Transverse colon (tissue), 3 donors: ENCODE results near the gene TIGD1.

Source experiments
- CTCF ChIP-seq, 5 experiments: fragments of 200-600 bp in 3 of 5; fragments of 450-650 bp in 2 of 5; sonication (generic) in 3 of 5; IDR thresholded peaks; 1 replicate in 2 of 5; 2 replicates in 3 of 5; pipeline ENCODE4 v1.5.1; 2016 to 2017; ENCODE audit warnings: antibody characterized with exemption in 5 of 5, inconsistent platforms in 3 of 5, mild to moderate bottlenecking in 2 of 5, moderate library complexity in 1 of 5
- EP300 ChIP-seq: sonication (generic); formaldehyde crosslinking; IDR thresholded peaks from one replicate; pipeline ENCODE4 v1.6.1; 2017; ENCODE audit warnings: antibody characterized with exemption, low read depth
- POLR2A ChIP-seq: fragments of 450-650 bp; IDR thresholded peaks from one replicate; pipeline ENCODE4 v1.6.1; 2016; ENCODE audit warnings: antibody characterized with exemption, mild to moderate bottlenecking, moderate library complexity

GRCh38 chr2:232586943-232587505 is 36.7 kb upstream of the TIGD1 start:
- TF ChIP-seq CTCF (IDR thresholded peaks at IDR 0.05), result no peak
- no peak for TF ChIP-seq POLR2A
- no peak for TF ChIP-seq EP300
